ENCODE results near the gene PTH2.
"Not testable (repeated sequence)": the region's sequence is repeated elsewhere in the genome, so short reads cannot be mapped to it uniquely, and the experiment has no call there.

PTH2 gene, protein sequence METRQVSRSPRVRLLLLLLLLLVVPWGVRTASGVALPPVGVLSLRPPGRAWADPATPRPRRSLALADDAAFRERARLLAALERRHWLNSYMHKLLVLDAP

DNA sequence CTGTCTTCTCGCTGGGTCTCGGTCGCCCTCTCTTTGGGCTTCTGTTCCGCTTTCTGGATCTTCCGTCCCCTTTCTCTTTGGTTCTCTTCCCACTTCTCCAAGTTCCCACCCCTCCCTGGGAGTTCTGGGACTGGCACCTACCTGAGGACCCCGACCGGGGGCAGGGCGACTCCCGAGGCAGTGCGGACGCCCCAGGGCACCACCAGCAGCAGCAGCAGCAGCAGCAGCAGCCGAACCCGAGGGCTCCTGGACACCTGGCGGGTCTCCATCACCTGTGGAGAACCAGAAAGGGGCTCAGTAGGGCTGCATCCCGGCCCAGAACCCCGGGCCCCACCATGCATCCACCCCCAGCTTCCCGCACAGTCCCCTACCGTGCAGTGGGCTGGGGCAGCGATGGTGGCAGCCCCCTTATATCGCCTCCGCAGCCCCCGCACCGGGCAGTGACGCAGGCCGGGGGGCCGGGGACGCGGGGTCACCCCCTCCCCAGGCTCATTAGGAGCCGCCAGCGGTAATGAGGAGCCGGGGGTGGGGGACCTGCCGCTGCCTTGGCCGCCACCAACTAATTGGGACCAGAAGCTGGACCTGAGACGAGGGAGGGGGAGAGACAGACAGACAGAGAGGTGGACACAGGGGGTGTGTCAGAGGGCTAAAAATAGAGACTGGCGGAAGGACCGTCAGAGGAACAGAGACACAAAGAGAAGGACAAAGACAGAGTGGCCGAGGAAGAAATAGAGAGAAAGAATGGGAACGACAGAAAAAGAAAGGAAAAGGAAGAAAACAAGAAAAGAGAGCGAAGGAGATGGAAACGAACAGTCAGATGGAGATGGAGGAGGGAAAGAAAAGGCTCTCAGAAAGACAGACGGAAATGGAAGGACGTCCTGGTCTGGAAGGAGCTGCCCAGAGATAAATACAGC lies at the start of gene PTH2:
Gene PTH2, minus strand, starts transcription at position 371 of the 914 bp plus-strand sequence. Its CDS starts 102 bp downstream, at position 269.
- DNase-seq: no peak

DNA sequence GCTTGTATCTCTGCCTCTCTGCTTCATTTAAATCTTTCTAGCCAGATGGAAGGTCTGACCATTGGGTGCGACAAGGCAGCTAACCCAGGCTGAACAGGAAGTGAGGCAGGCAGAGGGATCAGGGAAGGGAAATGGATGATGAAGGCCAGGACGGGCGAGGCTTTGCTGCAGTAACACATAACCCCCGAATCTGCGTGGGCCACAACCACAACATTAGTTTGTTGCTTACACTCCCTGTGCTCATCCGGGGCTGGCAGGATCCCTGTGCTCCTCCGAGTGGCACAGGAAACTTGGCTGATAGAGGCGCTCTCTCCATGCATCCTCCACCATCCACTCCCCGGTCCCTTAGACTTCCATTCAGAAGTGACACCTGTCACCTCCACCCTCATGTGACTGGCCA lies 49.7 kb upstream of the PTH2 start:
- peak; percentile 34 to 41 for DNase-seq

DNA sequence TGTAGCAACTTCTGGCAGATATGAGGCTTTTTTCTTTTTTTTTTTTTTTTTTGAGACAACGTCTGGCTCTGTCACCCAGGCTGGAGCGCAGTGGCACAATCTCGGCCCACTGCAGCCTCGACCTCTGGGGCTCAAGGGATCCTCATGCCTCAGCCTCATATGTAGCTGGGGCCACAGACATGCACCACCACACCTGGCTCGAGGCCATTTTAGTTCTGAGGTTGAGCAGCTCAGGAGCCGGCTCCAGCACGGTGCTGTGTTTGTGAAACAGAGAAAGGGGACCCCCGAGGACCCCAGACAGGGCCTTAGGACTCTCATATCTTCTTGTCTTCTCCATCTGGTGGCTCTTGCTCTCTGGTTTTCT lies 47.4 kb upstream of the PTH2 start:
- no peak for DNase-seq

DNA sequence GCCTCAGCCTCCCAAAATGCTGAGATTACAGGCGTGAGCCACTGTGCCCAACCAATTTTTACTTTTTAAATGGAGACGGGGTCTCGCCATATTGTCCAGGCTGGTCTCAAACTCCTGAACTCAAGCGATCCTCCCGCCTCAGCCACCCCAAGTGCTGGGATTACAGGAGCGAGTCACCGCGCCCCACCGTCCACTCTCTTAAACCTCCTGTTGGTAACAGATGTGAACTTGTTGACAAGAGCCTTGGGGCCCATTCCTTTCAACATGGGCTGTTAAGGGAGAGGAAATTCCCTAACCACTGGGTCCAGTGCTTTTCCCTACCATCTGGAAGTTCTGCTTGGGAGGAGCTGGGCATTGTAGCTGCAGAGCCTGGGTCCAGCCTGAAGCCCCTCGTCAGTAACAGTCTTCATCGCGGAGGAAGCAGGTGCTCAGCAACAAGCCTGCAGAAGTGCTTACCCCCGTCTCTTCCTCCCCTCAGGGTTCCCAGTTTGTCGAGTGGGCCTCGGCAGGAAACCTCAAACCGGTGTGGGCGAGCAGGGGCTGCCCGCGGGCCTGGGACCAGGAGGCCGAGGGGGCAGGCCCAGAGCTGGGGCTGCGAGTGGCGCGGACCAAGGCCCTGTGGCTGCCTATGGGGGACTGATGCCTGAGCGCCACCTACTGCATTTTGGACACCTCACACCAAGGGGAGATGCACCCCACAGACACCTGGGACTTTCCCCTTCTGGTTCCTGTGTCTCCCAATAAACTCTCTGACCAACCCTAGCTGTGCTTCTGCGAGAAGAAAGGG lies 46.8 kb upstream of the PTH2 start:
- peak; percentile 80 to 87 for DNase-seq

DNA sequence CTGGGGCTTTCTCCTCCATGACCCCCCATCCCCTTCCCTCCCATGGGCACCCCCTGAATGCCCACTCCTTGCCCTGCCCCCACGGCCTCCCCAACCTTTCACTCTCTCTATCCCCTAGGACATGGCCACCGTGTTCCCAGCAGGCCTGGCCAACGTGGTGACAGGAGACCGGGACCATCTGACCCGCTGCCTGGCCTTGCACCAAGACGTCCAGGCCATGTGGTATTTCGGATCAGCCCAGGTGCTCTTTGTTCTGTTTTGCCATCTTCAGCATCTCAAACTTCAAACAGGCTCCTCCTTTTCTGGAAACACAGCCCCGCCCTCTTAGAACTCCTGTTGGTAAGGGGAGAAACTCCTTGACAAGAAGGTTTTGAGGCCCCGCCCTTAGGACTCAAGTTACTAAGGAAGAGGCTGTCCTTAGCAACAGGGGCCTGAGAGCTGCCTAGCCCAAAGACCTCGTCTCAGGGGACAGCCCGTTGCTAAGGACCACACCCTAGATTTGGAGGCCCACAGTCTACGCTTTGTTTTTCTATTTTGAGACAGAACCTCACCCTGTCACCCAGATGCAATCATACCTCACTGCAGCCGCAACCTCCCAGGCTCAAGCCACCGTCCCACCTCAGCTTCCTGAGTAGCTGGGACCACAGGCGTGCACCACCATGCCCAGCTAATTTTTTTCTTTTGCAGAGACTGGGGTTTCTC lies 45.7 kb upstream of the PTH2 start:
- DNase-seq: peak; percentile 81 to 88

DNA sequence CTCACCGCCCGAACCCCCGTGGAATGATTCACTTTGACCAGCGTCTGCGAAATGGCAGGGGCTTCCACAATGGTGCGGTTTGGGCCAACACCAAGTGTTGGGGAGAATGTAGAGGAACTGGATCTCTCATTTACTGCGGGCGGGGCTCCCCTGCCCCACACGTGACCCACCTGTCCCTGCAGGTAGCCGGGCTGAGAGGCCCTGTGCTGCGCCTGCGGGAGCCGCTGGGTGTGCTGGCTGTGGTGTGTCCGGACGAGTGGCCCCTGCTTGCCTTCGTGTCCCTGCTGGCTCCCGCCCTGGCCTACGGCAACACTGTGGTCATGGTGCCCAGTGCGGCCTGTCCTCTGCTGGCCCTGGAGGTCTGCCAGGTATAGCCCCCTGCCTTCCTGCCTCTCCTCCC lies 45.0 kb upstream of the PTH2 start:
- DNase-seq: no peak

DNA sequence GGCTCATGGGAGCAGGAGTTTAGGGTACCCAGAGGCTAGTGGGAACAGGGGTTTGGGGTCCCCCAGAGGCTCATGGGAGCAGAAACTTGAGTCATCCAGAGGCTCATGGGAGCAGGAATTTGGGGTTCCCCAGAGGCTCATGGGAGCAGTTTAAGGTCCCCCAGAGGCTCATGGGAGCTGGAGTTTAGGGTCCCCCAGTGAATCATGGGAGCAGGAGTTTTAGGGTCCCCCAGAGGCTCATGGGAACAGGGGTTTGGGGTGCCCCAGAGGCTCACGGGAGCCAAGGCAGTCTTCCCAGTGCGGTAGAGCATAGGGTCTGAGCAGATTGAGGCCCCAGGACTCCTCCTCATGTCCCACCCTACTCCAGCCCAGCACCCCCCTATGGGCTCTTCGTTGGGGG lies 42.1 kb upstream of the PTH2 start:
- no peak for DNase-seq

DNA sequence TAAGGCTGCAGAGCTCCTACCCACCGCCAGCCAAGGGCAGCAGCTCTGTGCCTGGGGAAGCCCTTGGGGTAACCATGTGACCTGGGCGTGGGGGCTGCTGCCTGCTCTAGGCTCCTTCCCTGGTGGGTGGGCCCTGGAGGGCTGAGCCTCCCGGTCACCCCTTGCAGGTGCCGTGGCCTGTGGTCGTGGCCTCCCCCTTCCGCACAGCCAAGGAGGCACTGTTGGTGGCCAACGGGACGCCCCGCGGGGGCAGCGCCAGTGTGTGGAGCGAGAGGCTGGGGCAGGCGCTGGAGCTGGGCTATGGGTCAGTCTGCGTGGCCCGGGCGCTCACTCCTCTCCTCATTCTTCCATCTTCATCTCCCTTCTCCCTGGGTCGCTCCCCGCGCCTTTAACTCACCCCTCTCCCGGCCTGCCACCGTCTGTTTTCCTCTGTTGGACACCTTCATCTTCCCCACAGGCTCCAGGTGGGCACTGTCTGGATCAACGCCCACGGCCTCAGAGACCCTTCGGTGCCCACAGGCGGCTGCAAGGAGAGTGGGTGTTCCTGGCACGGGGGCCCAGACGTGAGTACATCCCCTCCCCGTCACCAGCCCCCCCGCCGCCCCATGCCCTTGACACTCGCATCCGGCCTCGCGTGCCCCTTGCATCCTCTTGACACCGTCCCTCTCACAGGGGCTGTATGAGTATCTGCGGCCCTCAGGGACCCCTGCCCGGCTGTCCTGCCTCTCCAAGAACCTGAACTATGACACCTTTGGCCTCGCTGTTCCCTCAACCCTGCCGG lies 40.9 kb upstream of the PTH2 start:
- DNase-seq: no peak

DNA sequence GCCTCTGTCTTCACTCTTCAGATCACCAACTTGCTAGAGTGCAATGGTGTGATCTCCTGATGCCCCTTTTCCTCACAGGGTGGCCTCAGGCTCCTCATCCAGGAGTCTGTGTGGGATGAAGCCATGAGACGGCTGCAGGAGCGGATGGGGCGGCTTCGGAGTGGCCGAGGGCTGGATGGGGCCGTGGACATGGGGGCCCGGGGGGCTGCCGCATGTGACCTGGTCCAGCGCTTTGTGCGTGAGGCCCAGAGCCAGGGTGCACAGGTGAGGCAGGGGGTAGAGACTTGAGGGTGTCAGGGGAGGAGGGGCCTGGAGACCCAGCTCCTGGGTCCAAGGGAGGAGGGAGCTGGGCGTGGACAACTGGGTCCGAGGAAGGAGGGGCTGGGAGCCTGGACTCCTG lies 39.3 kb upstream of the PTH2 start:
- no peak for DNase-seq

DNA sequence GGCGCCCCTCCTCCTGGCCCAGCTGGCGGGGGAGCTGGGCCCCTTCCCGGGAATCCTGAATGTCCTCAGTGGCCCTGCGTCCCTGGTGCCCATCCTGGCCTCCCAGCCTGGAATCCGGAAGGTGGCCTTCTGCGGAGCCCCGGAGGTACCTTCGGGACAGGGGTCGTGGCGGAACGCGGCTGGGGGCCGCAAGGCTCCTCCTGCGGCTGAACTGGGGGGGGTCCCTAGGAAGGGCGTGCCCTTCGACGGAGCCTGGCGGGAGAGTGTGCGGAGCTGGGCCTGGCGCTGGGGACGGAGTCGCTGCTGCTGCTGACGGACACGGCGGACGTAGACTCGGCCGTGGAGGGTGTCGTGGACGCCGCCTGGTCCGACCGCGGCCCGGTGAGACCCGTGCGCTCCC lies 38.4 kb upstream of the PTH2 start:
- no peak for DNase-seq

DNA sequence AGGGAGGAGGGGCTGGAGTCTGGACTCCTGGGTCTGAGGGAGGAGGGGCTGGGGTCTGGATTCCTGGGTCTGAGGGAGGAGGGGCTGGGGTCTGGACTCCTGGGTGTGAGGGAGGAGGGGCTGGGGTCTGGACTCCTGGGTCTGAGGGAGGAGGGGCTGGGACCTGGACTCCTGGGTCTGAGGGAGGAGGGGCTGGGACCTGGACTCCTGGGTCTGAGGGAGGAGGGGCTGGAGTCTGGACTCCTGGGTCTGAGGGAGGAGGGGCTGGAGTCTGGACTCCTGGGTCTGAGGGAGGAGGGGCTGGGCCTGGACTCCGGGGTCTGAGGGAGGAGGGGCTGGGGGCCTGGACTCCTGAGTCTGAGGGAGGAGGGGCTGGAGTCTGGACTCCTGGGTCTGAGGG lies 37.9 kb upstream of the PTH2 start:
- DNase-seq: not testable (repeated sequence)

DNA sequence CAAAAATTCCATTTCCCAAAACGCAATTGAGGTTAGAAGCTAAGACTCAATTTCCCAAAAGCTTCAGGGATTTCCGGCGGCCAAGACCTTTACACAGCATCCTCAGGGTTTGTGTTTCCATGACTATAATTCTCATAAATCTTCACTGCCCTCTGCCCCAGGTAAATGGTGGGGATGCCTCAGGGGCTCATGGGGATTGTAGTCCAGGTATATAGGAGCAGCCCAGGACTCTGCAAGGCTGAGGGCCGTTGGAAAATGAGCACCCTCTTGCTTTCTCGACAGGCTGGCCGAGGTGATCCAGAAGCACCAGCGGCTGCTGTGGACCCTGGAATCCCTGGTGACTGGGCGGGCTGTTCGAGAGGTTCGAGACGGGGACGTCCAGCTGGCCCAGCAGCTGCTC lies 36.1 kb upstream of the PTH2 start:
- DNase-seq: no peak

DNA sequence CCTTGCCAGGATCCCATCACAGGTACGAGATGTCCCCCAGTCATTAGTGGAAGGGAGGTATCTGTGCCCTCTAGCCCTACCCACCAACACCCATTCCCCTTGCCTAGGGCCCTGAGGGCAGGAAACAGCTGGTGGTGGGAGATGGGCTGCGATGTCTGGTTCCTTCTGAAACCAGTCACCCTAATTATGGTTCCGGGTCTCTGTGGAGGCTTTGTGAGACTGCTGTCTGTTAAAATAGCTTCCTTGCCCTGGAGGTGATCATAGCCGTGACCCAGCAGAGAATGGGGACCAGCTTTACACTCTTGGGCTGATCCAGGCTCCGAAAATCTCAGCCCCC lies 35.3 kb upstream of the PTH2 start:
- no peak for DNase-seq

DNA sequence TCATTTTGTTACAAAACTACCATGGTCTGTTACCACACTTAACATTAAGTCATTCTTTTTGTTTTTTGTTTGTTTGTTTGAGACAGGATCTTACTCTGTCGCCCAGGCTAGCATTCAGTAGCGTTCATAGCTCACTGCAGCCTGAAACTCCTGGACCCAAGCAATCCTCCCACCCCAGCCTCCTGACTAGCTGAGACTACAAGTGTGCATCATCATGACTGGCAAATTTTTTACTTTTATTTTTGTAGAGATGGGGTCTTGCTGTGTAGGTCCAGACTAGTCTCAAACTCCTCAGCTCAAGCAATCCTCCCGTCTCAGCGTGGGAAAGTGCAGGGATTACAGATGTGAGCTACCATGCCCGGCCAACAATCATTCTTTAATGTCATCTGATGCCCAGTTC lies 33.1 kb upstream of the PTH2 start:
- DNase-seq: no peak

DNA sequence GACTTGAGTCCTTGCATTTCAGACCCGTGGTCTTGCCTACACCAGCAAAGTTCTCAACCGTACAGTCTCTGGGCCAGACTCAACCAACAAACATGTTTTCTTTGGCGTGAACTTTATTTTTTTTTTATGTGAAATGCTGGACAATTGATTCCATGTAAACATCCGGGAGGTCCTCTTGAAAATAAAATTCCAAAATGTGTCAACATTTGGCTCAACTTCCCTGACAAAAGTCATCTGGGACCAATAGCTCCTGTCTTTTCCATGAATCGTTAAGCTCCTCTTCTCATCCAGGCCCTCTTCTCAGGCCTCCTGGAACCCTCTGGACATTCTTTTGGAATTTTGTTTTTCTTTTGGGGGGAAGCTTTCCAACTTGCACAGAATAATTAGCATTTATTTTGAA lies 32.5 kb upstream of the PTH2 start:
- DNase-seq: no peak

DNA sequence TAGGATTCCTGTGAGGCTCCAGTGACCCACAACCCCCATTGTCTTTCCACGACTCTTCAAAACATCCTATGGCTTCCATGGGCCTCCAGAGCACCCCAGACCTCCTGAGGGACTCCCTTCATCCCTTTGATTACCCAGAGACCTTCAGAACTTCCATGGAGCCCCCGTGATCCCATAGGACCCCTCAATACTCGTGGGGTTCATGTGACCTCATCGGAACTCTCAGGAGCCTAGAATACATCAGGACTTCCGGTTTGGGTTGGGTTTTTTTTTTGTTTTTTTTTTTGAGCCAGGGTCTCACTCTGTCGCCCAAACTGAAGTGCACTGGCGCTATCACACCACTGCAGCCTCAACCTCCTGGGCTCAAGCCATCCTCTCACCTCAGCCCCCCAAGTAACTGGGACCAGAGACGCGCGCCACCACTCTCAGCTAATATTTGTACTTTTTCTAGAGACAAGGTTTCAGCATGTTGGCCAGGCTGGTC lies 30.6 kb upstream of the PTH2 start:
- no peak for DNase-seq

DNA sequence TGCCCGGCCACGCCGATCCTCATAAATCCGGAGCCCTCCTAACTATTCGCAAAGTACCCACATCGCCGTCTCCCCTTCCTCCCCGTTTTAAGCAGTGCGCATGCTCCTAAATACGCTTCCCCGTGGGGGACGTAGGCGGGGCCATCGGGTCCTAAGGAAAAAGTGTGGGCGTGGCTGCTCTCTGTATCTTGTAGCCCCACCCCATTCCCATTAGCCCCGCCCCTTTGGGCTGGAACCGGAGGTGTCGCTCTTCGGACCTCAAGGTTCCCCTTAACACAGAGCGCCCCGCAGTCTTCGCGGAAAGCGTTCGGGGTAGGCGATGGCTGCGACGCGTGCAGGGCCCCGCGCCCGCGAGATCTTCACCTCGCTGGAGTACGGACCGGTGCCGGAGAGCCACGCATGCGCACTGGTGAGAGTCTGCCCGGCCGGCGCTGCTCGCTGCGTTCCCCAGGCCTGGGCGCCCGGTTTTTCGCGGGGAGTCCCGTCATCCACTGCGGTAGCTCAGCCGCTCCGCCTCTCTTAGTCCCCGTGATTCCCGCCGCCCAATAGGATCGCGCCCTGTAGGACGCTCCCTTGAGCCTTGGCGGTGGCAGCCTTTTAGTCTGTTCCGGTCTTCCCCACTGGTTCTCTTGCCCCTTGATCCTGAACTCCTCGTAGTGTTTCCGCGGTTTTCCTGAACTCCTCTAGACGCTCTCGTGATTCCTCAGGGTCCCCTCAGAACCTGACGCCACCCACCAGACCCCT lies 29.9 kb upstream of the PTH2 start, which contains the start of gene ALDH16A1:
Gene ALDH16A1, plus strand, starts transcription at position 213 of the 744 bp plus-strand sequence. Its CDS starts 107 bp downstream, at position 320.
- DNase-seq: peak; percentile 97

DNA sequence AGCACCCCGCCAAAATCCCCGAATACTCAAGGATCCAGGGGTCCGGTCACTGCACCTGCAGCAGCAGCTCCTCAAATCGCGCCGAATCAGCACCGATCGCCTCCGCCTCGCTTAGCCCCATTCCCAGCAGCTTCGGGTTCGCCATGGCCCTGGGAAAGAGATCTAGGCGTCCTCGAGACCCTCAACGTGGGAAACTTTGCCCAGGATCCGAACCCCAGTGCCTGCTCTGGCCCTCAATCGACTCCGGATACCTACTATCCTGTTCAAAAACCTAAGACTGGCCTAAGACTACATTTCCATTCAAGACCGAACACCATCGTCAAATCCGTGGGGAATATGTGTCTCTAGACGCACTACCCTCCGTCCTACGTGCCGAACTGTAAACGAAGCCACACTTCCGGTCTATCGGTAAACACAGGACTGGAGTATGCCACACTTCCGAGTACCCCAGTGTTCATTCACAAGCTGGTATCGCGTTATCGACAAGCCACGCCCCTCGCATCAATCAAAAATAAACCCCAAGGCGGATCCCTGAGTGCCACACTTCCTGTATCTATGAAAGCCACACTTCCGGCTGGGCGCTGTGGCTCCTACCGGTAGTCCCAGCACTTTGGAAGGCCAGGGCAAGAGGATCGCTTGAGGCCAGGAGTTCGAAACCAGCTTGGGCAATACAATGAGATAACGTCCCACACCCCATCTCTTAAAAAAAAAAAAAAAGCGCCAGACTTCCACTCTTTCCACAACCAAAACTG lies 28.4 kb upstream of the PTH2 start, which contains the start of gene PIH1D1:
Gene PIH1D1, minus strand, starts transcription at position 385 of the 752 bp plus-strand sequence. Its CDS starts 240 bp downstream, at position 145.
- DNase-seq: peak; percentile 95 to 97

DNA sequence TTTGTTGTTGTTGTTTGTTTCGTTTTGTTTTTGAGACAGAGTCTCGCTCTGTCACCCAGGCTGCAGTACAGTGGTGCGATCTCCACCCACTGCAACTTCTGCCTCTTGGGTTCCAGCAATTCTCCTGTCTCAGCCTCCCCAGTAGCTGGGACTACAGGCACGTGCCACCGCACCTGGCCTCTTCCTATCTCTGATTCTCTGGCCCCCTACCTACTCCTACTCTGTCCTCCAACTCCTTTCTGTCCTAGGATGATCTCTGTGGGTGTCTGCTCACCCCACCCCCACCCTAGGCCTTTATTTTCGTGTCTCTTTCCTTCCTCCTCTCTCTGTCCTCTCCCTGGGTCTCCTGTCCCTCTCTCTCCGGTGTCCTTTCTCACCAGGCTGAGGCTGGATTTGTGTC lies 27.2 kb upstream of the PTH2 start:
- DNase-seq: no peak

DNA sequence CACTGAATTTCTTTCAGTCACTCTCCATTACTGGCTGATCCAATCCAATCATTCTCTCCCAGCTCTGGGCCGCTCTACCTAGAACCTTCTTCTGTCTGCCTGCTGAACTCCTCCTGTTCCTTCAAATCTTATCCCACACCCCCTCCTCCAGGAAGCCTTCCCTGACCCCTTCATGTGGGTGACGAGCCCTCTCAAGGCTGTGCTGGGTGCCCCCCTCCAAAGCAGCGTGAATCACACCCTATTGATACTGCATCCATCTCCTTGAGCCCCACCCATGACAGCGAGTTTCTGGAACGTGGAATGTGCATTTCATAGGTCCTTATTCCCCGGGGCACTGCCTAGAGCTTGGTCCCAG lies 25.2 kb upstream of the PTH2 start:
- no peak for DNase-seq

Data from activated CD4-positive, alpha-beta T cell treated with anti-CD3 and anti-CD28 coated beads, Interleukin-2, amount 50 U/mL, for 48 hours (primary cell).